H9 (cell line): ENCODE results near the gene NUP210L. TPM values are rescaled to one million over a fixed set of nuclear protein-coding genes. Genes with fewer than 3 reads are reported as not detected.

Source experiments
- DNase-seq: peaks from one replicate; pipeline ENCODE4 v3.0.0-alpha.2; 2017
- H2AFZ ChIP-seq: one replicate; pipeline ENCODE4 v1.6.1; 2013; ENCODE audit warnings: mild to moderate bottlenecking, low read length, control low read depth, moderate library complexity
- H2AK5ac ChIP-seq: 2 replicates; pipeline ENCODE4 v1.6.1; 2013; ENCODE audit warnings: low read length, control low read depth, mixed read lengths; ENCODE audit not compliant: insufficient read length
- H2BK120ac ChIP-seq: one replicate; pipeline ENCODE4 v1.6.1; 2013; ENCODE audit warnings: low read depth, mild to moderate bottlenecking, low read length, control low read depth, inconsistent platforms; ENCODE audit not compliant: poor library complexity, severe bottlenecking
- H2BK12ac ChIP-seq: 2 replicates; pipeline ENCODE4 v1.6.1; 2013; ENCODE audit warnings: low read length, control low read depth, mixed read lengths, low read depth; ENCODE audit not compliant: insufficient read length
- H2BK15ac ChIP-seq: 2 replicates; pipeline ENCODE4 v1.6.1; 2013; ENCODE audit warnings: low read depth, low read length, control low read depth
- H2BK20ac ChIP-seq: one replicate; pipeline ENCODE4 v1.6.1; 2013; ENCODE audit warnings: low read depth, mild to moderate bottlenecking, low read length, control low read depth, inconsistent platforms; ENCODE audit not compliant: poor library complexity, severe bottlenecking
- H2BK5ac ChIP-seq: 2 replicates; pipeline ENCODE4 v1.6.1; 2013; ENCODE audit warnings: low read length, control low read depth, mixed read lengths; ENCODE audit not compliant: insufficient read length
- H3K14ac ChIP-seq: 2 replicates; pipeline ENCODE4 v1.6.1; 2013; ENCODE audit warnings: low read length, control low read depth; ENCODE audit not compliant: insufficient read depth
- H3K18ac ChIP-seq: 2 replicates; pipeline ENCODE4 v1.6.1; 2013; ENCODE audit warnings: low read depth, mild to moderate bottlenecking, mixed read lengths, low read length, control low read depth; ENCODE audit not compliant: insufficient read length
- H3K23ac ChIP-seq: 2 replicates; pipeline ENCODE4 v1.6.1; 2013; ENCODE audit warnings: low read length, control low read depth, mixed read lengths, low read depth; ENCODE audit not compliant: insufficient read length
- H3K23me2 ChIP-seq: 2 replicates; pipeline ENCODE4 v1.6.1; 2013; ENCODE audit warnings: low read depth, mild to moderate bottlenecking, mixed read lengths, low read length, control low read depth; ENCODE audit not compliant: insufficient read length, poor library complexity, severe bottlenecking
- H3K27ac ChIP-seq: 2 replicates; pipeline ENCODE4 v1.5.1; 2013; ENCODE audit warnings: low read length, control low read depth, mixed read lengths, low read depth; ENCODE audit not compliant: insufficient read length
- H3K27me3 ChIP-seq: 2 replicates; pipeline ENCODE4 v1.6.1; 2013; ENCODE audit warnings: low read length, control low read depth, inconsistent platforms; ENCODE audit not compliant: insufficient read depth
- H3K4ac ChIP-seq: 2 replicates; pipeline ENCODE4 v1.6.1; 2013; ENCODE audit warnings: low read depth, mild to moderate bottlenecking, control low read depth, inconsistent platforms, low read length, moderate library complexity
- H3K4me1 ChIP-seq: 2 replicates; pipeline ENCODE4 v1.6.1; 2013; ENCODE audit warnings: low read length, control low read depth, inconsistent platforms; ENCODE audit not compliant: insufficient read depth
- H3K4me2 ChIP-seq: 2 replicates; pipeline ENCODE4 v1.6.1; 2013; ENCODE audit warnings: low read length, control low read depth, mixed read lengths; ENCODE audit not compliant: insufficient read length, insufficient read depth
- H3K56ac ChIP-seq: 2 replicates; pipeline ENCODE4 v1.6.1; 2013; ENCODE audit warnings: low read depth, mild to moderate bottlenecking, mixed read lengths, low read length, control low read depth; ENCODE audit not compliant: insufficient read length
- H3K79me1 ChIP-seq: 2 replicates; pipeline ENCODE4 v1.6.1; 2013; ENCODE audit warnings: low read depth, mild to moderate bottlenecking, moderate library complexity, low read length, control low read depth, inconsistent platforms; ENCODE audit not compliant: insufficient read depth, poor library complexity, severe bottlenecking
- H3K79me2 ChIP-seq: 2 replicates; pipeline ENCODE4 v1.6.1; 2013; ENCODE audit warnings: low read length, control low read depth, inconsistent platforms; ENCODE audit not compliant: insufficient read depth
- H3K9ac ChIP-seq: 2 replicates; pipeline ENCODE4 v1.6.1; 2013; ENCODE audit warnings: low read length, control low read depth, mixed read lengths; ENCODE audit not compliant: insufficient read length; ENCODE audit errors: extremely low read depth
- H3K9me3 ChIP-seq: one replicate; pipeline ENCODE4 v1.6.1; 2013; ENCODE audit warnings: low read depth, low read length, inconsistent platforms; ENCODE audit not compliant: control insufficient read depth
- H3T11ph ChIP-seq: one replicate; pipeline ENCODE4 v1.6.1; 2013; ENCODE audit warnings: mild to moderate bottlenecking, low read length, control low read depth, inconsistent platforms
- H4K20me1 ChIP-seq: one replicate; pipeline ENCODE4 v1.6.1; 2013; ENCODE audit not compliant: control insufficient read depth, insufficient read length, insufficient read depth
- H4K5ac ChIP-seq: 2 replicates; pipeline ENCODE4 v1.6.1; 2013; ENCODE audit warnings: low read depth, mild to moderate bottlenecking, mixed read lengths, low read length, control low read depth; ENCODE audit not compliant: insufficient read length
- H4K8ac ChIP-seq: replicated peaks from 2 replicates; pipeline ENCODE4 v1.6.1; 2013; ENCODE audit warnings: low read length, control low read depth, mixed read lengths, low read depth; ENCODE audit not compliant: insufficient read length
- H4K91ac ChIP-seq: 2 replicates; pipeline ENCODE4 v1.6.1; 2013; ENCODE audit warnings: low read depth, mild to moderate bottlenecking, moderate library complexity, mixed read lengths, low read length, control low read depth; ENCODE audit not compliant: insufficient read length
- H3K27ac Mint-ChIP-seq, 3 experiments: 2 replicates in 2 of 3; 3 replicates in 1 of 3; pipeline ENCODE4 v1.8.0; 2020 to 2021; ENCODE audit warnings: mixed read lengths in 3 of 3, mild to moderate bottlenecking in 1 of 3, moderate library complexity in 1 of 3
- H3K27me3 Mint-ChIP-seq: 2 replicates; pipeline ENCODE4 v1.8.0; 2021; ENCODE audit warnings: low read depth, mild to moderate bottlenecking, moderate library complexity, mixed read lengths
- H3K36me3 Mint-ChIP-seq, 3 experiments: 2 replicates in 2 of 3; 3 replicates in 1 of 3; pipeline ENCODE4 v1.8.0; 2020 to 2021; ENCODE audit warnings: low read depth in 3 of 3, mixed read lengths in 3 of 3; ENCODE audit not compliant: insufficient read depth in 1 of 3
- H3K4me1 Mint-ChIP-seq, 2 experiments: 2 replicates each; pipeline ENCODE4 v1.8.0; 2020; ENCODE audit warnings: mixed read lengths in 2 of 2
- H3K4me3 Mint-ChIP-seq, 2 experiments: 2 replicates in 1 of 2; 3 replicates in 1 of 2; pipeline ENCODE4 v1.8.0; 2020 to 2021; ENCODE audit warnings: mild to moderate bottlenecking in 2 of 2, mixed read lengths in 2 of 2, moderate library complexity in 1 of 2
- H3K9me3 Mint-ChIP-seq, 2 experiments: 2 replicates in 1 of 2; 3 replicates in 1 of 2; pipeline ENCODE4 v1.8.0; 2020; ENCODE audit warnings: mild to moderate bottlenecking in 2 of 2, mixed read lengths in 2 of 2, moderate library complexity in 1 of 2
- WGBS: extraction: QIAGEN DNeasy Blood & Tissue Kit; methylation state at CpG from one replicate; pipeline ENCODE4 v1.1.7; 2013; ENCODE audit warnings: missing lambda C conversion rate, low lambda C conversion rate, mixed read lengths; ENCODE audit not compliant: insufficient read length; ENCODE audit errors: extremely low coverage; 5-methylcytosine and 5-hydroxymethylcytosine counted together
- total RNA-seq: library from RNA; stranded (reverse); gene quantifications from 2 replicates; pipeline ENCODE4 v1.2.1, GENCODE V29; 2021
- TF ChIP-seq, protein P1 (sequence below): fragments of 200-600 bp; sonication (generic); conservative IDR thresholded peaks from 3 replicates; pipeline ENCODE4 v1.8.0; 2021; ENCODE audit warnings: antibody characterized with exemption, mild to moderate bottlenecking

The NUP210L gene
- total RNA-seq, 1 experiment from 2014 or later = 0.04 TPM

GRCh38 chr1:154178013-154178412, 23.1 kb upstream of the NUP210L start:
- no peak overlapping the region for H3K23ac ChIP-seq
- H2BK12ac ChIP-seq = no peak overlapping the region
- H3K4ac ChIP-seq = no peak overlapping the region
- no peak overlapping the region for H4K5ac ChIP-seq
- H4K91ac ChIP-seq = no peak overlapping the region
- H3K36me3 Mint-ChIP-seq = peaks cover 44 to 73% (median 57%) of the 10 kb centered on the region in 3 experiments
- peaks cover 6% of the 10 kb centered on the region for H3K23me2 ChIP-seq
- H3K56ac ChIP-seq = no peak overlapping the region
- peaks cover 4% of the 10 kb centered on the region for H3K27me3 Mint-ChIP-seq
- H3K4me2 ChIP-seq = peak overlapping the region; percentile 1
- H3K27ac Mint-ChIP-seq = peak overlapping the region in 2 of 3 experiments; percentile 32 to 56; a peak in 4 of 7 replicates
- no peak overlapping the region for H2BK120ac ChIP-seq
- peaks cover 5% of the 10 kb centered on the region; the same call in 1 of the 2 replicates for H3K4me1 ChIP-seq
- no peaks in the 10 kb centered on the region; a peak in 1 of 5 replicates for H3K9me3 Mint-ChIP-seq
- no peak overlapping the region for H2BK20ac ChIP-seq
- peaks cover 69% of the 10 kb centered on the region for H3K79me2 ChIP-seq
- H2BK15ac ChIP-seq = no peak overlapping the region
- TF ChIP-seq, protein P1, sequence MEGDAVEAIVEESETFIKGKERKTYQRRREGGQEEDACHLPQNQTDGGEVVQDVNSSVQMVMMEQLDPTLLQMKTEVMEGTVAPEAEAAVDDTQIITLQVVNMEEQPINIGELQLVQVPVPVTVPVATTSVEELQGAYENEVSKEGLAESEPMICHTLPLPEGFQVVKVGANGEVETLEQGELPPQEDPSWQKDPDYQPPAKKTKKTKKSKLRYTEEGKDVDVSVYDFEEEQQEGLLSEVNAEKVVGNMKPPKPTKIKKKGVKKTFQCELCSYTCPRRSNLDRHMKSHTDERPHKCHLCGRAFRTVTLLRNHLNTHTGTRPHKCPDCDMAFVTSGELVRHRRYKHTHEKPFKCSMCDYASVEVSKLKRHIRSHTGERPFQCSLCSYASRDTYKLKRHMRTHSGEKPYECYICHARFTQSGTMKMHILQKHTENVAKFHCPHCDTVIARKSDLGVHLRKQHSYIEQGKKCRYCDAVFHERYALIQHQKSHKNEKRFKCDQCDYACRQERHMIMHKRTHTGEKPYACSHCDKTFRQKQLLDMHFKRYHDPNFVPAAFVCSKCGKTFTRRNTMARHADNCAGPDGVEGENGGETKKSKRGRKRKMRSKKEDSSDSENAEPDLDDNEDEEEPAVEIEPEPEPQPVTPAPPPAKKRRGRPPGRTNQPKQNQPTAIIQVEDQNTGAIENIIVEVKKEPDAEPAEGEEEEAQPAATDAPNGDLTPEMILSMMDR = no peak
- H3K27me3 ChIP-seq = no peaks in the 10 kb centered on the region
- no peak overlapping the region for H3K18ac ChIP-seq
- peaks cover 45 to 49% of the 10 kb centered on the region in 2 experiments for H3K4me1 Mint-ChIP-seq
- H3K9me3 ChIP-seq = no peaks in the 10 kb centered on the region
- H2AFZ ChIP-seq = no peak overlapping the region
- H3K79me1 ChIP-seq = peaks cover 9% of the 10 kb centered on the region
- no peaks in the 10 kb centered on the region for H4K20me1 ChIP-seq
- DNase-seq = no peak
- H2BK5ac ChIP-seq = no peak overlapping the region
- WGBS = no CpG with 5 or more reads among the region's 2 CpGs
- H3K9ac ChIP-seq = no peak overlapping the region
- no peak overlapping the region for H3K27ac ChIP-seq
- no peak overlapping the region for H3T11ph ChIP-seq
- H3K4me3 Mint-ChIP-seq = no peak overlapping the region
- no peak overlapping the region for H4K8ac ChIP-seq
- H3K14ac ChIP-seq = no peak overlapping the region
- no peak overlapping the region for H2AK5ac ChIP-seq
